ENCODE data around the gene KRT1.
"Not testable (repeated sequence)": the region's sequence is repeated elsewhere in the genome, so short reads cannot be mapped to it uniquely, and the experiment has no call there.

KRT1 gene

DNA sequence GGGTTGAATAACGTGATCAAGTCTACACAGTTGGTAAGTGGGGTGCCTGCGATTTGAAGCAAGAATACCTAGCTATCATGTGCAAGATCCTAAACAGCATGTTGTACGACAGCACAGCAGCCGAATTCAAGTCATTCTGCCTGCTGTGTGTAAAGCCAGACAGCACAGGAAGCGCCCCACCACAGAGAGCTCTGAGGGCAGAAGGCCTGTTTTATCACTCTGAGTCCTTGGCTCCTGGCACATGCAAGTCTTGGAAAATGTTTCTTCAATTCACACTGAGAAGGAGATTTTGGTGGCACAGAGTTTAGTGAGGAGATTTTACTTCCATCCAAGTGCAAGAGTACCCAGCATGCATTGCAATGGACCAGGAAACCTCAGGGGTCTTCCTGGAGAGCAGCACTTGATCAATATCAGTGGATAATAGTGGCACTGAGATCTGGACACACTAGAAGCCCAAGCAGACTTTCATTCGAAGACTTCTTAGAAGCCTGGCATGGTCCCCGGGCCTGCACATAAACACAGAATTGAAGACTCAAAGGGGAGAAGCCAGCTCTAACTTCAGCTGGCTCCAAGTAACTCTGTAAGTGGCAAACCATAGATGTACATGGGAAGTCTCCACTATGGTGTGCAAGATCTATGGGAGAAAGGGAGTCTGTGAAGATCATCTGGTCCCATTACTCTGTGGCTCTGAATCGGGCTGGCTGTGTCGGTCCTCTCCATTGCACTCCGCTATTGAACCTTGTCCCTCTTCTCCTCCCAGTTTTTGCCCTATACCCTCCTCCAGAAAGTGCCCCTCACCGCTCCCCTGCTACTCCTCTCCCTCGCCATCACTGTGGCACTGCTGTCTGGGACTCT lies 1.5 kb upstream of the KRT1 start:
- FAIRE-seq: no peak

DNA sequence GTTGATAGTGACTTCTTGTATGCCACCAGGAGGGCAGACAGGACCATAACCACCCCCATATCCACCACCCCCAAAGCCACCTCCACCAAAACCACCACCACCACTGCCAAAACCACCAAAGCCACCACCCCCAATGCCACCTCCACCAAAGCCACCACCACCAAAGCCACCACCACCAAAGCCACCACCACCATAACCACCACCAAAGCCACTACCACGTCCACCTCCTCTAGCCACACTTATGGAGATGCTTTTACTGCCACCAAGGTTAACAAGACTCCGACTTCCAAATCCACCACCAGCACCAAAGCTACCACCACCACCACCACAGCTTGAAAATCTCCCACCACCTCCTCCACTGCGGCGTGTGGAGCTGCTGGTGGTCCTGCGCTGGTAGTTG lies 332 bp downstream of the KRT1 start:
- no peak for FAIRE-seq

DNA sequence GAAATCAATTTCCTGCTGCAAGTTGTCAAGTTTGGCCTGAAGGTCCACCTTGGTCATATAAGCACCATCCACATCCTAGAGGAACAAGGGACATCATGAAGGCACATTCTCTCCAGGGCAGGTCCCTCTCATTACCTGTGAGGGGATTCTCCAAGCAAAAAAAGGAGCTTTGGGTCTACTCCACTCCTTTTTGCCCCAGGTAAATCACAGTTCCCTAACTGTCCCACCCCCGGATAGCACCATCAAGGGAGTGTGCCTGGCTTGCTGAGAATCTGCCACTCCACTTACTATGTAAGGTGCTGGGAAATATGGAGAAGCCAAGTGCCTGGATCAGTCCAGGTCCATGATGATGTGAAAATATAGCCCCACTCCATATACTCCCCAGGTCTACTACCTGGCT lies 2.5 kb downstream of the KRT1 start:
- no peak for FAIRE-seq

DNA sequence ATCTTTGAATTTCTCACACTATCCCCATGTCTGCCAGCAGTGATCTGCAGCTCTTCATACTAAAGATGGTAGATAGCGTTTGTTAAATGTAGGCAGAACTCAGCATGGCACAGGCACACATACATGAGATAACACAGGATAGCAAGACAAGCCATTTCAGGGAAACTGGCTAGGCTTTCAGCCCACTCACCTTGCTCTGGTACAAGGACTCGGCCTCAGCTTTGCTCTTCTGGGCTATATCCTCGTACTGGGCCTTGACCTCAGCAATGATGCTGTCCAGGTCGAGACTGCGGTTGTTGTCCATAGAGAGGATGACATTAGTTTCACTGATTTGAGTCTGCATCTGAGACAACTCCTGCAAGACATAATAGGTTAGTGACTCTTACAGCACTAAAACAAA lies 3.1 kb downstream of the KRT1 start:
- no peak for FAIRE-seq

DNA sequence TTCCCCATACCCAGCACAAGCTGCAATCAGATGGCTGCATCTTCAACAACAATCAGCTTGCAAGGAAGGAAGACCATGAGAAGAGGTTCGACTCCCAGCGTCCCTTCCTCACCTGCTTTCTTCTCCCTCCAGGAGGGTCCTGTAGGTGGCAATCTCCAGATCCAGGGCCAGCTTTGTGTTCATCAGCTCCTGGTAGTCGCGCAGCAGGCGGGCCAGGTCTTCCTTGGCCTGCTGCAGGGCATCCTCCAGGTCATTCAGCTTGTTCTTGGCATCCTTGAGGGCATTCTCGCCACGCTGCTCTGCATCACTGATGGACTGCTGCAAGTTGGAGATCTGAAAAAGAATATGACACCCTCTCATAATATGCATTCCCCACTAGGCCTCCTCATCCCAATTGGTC lies 4.0 kb downstream of the KRT1 start:
- FAIRE-seq: no peak

DNA sequence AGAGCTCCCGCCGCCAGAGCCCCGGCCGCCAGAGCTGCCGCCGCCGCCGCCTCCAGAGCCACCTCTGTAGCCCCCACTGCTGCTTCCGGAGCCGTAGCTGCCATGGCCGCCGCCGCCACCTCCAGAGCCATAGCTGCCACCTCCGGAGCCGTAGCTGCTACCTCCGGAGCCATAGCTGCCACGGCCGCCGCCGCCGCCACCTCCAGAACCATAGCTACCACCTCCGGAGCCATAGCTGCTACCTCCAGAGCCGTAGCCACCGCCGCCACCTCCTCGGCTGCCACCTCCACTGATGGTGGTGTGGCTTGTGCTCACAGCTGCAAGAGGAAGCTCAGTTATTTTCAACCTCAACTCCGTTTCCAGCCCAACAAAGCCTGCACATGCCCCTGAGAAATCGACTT lies 4.9 kb downstream of the KRT1 start:
- no peak for FAIRE-seq

DNA sequence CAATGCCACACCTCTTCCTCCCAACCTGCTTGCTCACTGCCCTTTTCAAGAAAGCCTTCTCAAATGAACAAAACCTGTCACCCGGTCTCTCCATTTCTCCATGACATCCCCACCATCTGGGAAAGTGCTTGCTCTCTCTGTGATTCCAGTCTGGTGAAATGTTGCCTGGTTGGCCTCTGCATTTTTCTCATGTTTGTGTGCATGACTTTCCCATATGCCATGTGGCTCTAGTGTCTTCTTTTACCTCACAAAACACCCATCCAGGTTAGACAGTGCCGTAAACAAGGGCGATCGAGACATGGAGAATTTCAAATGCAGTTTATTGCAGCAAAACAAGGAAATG lies 5.8 kb downstream of the KRT1 start:
- FAIRE-seq: no peak

DNA sequence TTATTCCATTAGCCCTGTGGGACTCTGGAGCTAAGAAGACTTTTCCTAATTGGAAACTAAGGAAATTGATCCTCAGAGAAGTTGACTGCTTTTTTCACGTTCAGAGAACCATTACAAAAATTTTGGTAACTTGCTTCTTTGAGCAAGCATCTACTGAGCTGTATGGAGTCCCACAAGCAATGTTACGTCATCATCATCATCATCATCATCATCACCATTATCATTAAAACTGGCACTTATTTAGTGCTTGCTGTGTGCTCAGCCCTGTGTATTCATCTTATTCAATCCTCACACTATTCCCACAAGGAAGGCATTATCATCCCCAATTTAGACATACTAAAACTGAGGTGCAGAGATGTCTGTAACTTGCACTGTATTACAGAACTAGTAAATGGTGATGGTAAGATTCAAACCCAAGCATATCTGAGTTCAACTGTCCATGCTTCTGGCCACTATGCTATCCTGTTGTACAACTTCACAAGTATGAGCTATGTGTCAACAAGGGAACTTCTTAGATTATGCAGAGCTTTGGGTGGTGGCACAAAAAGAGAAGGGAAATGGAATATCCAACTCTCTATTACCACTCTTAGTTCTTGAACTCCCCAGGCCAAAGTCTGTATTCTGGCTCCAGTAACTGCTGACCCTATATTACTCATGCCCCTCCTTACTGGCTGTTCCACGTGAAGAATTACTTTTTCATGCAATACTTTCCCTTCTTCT lies 6.3 kb downstream of the KRT1 start:
- FAIRE-seq: no peak

DNA sequence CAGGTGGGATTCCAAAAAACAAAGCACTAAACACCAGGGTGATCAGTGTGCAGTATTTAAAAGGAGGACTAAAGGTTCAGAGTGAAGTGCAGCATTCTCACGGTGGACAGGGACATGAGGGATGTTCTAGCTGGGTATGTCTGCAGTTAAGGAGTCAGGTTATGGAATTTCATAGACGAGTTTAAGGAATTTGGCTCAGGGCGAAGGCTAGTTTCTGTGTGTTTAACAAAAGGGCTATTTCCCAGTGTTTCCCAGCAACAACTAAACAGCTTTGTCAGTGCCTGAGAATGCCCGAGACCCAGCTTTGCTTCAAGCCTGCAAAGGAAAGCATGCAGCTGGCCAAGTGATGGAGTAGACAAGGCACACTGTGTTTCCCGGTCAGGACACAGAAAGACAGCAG lies 7.0 kb downstream of the KRT1 start:
- FAIRE-seq: no peak

DNA sequence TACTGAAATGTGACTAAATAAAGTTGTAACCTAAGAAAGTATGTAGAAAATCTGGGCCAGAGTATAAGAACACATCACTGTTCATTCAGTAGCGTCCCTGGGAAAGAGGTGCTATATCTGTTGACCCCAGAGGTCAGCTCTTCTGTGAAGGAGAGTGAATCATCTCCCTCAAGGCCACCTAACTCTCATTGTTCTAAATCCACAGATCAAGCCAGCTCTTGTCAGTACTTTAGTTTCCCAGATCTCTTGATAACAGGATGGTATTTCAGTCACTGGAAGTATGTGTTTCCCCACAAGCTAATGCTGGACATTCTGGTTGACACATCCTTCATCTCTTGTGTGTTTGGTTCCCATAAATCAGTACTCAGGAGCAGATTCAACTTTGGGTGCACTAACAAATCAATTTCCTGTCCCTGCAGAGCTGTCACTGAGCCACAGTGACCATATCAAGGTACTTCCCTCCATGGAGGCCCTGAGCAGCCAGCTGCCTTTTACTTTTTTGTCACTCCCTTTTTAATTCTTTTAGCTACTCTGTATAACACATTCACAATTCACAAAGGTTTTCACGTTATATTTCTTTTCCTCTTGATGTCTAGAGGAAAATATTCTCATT lies 7.8 kb downstream of the KRT1 start:
- no peak for FAIRE-seq

DNA sequence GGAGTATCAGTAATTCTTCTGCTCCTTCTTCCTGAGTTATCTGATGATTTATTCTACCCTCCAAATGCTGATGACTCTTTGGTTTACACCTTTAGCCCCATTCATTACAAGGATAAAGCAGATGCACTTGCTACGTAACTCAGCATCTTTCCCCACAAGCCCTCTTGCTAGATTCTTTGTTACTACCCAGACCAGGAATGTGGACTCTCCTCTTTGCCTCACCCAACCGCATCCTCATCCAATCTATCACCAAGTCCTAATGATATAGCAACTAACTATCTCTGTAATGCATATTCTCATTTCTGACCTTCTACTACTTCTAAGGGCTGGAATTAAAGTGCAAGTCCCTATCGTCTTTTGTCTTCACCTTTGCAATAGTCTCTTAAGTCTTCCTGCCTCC lies 9.2 kb downstream of the KRT1 start:
- FAIRE-seq: no peak

DNA sequence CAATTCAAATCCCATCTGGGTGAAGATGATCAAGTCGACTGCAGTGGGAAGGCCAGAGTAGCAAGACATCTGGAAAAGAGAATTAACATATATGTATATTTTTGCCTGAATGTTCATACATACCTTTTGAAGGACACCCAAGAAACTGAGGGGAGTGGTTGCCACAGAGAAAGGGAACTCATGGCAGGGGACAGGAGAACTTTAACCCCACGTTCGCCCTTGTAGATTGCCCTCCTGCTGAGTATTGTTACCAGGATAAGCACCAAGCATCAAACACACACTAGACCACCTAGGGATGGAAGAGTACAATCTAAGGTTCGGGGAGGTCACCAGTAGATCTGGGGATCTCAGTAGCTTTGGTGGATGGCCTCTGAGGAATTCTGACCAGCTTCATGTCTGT lies 9.7 kb downstream of the KRT1 start:
- no peak for FAIRE-seq

DNA sequence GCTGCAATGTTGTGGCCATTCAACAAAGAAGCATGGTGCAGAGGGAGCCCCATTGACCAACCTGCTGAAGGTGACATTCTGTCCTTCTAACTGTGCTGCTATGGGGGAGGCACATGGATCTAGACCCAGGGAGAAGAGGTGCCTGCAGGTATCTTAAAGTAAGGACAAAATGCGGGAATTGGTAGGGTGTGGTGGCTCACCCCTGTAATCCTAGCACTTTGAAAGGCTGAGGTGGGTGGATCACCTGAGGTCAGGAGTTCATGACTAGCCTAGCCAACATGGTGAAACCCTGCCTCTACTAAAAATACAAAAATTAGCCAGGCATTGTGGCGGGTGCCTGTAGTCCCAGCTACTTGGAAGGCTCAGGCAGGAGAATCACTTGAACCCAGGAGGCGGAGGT lies 10.3 kb downstream of the KRT1 start:
- FAIRE-seq: not testable (repeated sequence)

DNA sequence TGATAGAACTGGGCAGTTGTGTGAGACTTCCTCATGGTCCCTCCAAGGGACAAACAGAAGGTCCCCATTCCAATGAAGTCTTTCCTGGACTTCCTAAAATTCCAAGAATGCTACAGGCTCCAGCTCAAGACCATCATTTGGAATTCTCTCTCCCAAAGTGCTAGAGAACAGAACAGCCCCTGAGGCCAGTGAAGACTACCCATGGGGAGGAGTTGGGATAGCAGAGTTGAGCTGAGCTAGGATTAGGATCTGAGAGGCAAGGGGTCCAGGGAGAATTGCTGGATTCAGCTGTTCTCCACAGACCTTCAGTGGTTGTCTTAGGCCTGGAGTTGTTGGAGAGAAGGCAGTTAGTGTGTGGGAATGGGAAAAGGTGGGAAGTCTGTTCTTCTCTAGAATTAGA lies 10.8 kb downstream of the KRT1 start:
- no peak for FAIRE-seq

DNA sequence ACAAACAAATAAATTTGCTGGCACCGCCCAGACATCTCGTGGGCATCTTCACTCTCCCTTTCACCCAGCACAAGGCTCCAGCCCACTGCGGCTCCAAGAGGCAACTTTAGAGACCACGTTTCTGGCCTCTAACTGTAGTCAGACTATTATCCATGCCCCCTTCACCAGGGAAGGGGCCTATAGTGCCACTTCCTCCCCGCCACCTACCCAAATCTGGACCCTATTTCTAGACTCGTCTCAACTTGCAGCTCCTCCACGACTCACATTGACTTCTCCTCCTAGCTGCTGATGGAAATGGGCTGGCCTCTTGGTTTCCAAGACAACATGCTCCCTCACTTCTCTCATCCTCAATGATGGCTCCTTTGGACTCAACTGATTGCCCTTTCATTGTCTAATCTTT lies 12.3 kb downstream of the KRT1 start:
- no peak for FAIRE-seq

DNA sequence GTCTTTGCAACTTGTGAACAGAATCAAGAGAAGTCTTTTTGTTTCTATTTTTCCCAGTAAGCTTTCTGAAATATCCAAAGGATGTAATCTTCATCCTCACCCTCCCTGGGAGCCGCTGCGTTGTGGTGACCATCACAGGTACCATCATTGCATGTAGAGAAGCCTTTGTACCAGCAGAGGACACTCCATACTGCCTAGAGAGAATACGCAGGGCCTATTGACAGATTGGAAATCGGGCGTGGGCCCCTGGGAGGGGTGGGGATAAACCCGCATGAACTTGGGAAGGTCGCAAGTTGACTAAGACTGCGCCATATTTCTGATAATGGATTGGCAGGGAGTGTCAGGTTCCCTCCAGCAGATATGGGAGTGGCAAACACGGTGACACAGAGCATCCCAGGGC lies 12.7 kb downstream of the KRT1 start:
- no peak for FAIRE-seq

DNA sequence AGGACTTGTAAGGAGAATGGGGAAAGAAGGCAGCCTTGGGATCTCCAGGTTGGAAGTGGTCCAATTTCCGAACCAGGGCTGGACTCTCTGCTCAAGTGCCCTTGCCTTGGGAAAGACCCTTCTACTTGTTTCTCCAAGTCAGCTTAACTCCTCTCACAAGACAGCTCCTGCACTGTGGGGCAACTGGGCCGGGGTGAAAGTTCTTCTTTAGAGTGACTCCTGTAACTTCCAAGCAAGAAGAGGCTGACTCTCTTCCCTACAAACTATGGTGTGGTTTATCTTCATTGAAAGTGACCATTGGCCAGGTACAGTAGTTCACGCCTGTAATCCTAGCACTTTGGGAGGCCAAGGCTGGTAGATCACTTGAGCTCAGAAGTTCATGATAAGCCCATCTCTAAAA lies 13.7 kb downstream of the KRT1 start:
- FAIRE-seq: no peak

DNA sequence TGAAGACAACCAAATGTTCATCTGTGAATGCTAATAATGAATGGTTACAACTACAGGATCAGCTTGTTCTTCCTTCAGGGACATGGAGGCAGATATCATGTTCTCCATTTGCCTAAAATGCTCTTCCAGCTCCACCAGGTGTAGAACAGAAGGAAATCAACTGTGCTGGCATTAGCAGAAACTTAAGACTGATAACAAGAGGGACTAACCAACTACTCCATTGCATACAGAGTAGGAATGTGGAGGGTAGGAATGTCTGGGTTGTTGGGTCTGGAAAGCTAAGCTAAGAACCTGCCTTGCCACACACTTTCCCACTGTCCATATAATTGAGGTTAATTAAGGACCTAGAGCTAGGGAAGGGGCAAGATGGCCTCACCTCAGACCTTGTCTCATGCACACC lies 16.8 kb downstream of the KRT1 start:
- FAIRE-seq: no peak

DNA sequence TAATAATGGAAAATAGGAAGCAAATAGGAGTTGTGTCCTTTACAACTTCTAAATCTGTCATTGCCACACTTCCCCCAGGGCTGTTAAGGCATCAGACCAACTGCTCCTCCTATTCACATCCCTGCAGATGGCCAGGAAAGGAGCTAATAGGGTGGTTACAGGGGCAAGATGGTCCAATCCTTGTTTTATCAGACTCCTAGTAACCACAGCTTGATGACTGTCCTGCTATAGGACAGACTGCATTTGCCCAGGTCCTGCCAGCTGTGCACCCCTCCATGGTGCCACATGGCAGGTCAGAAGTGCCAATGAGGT lies 17.3 kb downstream of the KRT1 start:
- no peak for FAIRE-seq

DNA sequence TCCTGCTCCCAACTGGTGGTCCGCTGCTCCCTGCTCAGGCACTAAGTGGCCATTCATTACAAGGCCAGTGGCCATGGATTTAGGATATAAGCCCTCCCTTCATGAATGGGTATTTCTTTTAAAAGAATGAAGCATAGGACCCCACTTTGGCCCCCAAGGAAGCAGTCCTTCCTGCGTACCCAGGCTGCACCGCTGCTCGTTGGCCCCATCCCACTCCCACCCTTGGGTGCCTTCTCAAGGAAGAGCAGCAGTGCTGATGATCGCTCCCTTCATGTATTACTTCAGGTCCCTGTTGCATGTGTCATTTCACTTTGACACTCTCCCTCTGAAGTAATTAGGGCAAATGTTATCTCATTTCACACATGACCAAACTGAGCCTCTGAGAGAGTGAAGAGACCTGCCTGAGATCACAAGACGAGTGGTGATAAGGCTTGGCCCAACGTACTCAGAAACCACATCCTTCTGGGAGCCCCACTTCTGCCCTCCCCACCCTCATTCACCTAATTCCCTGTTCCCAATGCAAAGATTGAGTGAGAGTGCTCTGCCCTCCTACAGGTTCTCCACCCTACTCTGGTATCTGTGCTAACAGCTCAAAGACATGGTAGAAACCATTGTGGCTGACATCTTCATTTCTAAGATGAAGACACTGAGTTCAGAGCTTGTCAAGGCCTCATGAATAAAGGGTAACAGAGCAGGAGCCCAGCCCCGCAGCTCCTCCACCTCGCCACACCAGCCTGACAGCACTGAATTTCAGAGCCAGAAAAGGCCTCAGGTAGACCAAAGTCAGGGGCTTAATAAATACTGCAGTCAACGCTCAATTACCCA lies 17.9 kb downstream of the KRT1 start:
- FAIRE-seq: no peak

DNA sequence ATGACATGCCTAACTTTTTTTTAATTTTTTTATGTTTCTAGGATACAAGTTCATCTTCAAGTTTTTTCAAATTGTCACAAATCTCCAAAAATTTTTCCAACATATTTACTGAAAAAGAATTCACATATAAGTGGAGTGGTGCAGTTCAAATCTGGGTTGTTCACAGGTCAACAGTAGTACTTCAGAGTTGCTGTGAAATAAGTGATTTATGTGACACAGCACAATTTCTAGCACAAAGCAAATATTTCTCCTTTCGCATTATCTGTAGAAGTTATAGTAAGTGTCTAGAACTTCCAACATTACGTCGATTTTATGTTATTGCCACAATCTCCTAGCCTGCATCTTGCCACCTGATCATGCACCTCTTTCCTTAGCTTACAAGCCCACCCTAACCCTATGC lies 18.5 kb downstream of the KRT1 start:
- no peak for FAIRE-seq

DNA sequence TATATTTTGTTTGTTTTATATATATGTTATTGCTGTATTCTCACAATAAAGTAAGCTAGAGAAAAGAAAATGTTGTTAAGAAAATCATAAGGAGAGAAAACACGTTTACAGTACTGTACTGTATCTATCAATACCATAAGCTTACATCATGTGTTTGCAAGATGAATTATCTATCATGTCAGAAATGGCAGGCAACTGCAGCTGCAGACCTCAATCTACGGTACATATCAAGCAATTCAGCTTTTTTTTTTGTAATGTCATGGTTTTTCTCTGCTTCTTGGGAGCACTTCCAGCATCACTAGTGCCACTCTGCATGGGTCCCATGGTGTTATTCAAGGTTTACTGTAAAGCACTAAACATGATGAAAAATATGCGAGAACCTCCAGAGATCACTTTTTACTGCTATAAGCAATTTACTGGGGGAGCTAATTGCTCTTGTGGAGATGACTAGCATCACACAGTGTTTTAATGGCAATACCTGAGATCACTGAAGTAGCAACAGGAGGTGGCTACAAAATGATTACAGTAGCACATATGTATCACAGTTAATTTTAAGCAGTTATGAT lies 19.2 kb downstream of the KRT1 start:
- FAIRE-seq: no peak

DNA sequence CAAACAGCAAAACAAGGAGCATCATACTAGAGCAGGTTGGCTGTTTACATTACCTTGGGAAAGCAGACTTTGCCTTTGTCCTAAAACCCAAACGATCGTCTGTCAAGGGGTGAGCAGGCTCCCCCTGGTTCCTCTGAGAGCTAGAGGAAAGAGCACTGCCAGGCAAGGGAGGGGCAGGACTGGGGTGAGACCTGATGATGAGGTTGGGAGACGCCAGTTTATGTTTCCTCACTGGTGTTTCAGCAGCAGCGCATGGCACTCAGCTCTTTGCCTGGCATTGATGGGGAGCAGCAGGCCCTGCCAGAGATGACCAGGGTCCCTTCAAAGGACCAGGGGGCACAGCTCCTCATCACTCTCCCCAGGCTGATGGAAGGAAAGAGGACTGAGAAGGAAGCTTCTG lies 20.3 kb downstream of the KRT1 start:
- FAIRE-seq: no peak

All from TTC549 (cell line).